Activated CD8-positive, alpha-beta memory T cell treated with anti-CD3 and anti-CD28 coated beads for 48 hours (primary cell): ENCODE results near the gene PANK3.

Experiments used
- DNase-seq, 3 experiments: peaks; one replicate each; pipeline ENCODE4 v3.0.0-alpha.2; 2020; ENCODE audit warnings: low read depth in 2 of 3, low spot score in 2 of 3

The PANK3 gene

DNA sequence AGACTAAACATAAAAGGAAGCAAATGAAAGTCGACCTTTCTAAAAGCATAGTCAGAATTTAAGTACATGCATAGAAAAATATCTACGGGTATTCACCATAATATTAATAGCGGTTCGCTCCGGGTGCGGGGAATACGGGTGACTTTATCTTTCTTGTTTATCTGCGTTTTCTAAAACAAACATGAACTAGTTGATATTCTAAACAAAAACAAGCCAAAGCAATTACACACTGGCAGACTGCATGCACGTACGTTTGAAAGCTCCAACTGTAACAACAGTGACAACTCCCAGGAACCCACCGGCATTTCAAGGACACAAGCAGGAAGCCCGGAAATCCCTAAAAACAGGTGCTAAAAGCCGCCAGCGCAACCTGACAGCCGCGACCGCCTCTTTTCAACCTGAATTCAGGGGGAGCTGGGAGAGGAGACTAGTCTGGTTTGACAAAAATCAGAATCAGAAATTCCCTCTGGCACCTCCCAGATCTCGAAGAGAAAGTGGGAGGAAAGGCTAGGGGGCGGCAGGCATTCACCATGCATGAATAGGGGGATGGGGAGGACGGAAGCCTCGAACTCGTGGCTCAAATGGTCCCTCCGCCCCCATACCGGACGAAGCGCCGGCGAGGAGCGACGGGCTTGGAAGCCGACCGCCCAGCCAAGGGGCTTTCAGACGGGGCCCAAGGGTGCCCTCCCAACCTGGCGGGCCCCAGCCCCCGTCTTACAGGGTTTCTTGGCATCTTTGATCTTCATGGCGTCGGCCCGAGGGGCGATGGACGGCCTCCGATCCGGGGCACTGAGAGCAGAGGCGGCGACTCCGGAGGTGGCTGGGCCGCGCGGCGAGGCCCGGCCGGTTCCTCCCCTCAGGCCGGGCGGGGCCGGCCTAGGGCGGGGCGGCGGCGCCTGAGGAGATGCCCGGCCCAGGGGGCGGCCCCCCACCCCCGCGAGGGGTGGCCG lies at the start of gene PANK3:
Gene PANK3 (minus strand): TSS at position 831 of the 950 bp plus-strand sequence. CDS start 85 bp downstream, at position 746.
- peak in 2 of 3 experiments; percentile 31 to 39 for DNase-seq

DNA sequence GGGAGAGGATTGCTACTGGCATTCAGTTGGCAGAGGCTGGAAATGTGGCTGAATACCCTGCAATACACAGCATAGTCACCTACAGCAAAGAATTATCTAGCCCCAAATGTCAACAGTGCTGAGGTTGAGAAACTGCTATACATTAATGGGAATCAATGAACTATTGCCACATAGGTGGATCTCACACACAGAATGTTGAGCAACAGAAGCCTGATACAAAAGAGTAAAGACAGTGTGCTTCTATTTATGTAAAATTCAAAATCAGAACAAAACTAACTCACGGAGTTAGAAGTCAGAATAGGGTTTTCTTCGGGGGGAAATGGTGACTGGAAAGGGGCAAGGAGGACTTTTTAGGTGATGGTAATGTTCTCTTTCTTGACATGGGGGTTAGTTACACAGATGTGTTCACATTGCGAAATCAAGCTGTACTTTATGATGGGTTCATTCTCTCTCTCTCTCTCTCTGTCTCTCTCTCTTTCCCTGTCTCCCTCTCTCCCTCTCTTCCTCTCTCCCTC lies 45.7 kb upstream of the PANK3 start:
- no peak for DNase-seq

DNA sequence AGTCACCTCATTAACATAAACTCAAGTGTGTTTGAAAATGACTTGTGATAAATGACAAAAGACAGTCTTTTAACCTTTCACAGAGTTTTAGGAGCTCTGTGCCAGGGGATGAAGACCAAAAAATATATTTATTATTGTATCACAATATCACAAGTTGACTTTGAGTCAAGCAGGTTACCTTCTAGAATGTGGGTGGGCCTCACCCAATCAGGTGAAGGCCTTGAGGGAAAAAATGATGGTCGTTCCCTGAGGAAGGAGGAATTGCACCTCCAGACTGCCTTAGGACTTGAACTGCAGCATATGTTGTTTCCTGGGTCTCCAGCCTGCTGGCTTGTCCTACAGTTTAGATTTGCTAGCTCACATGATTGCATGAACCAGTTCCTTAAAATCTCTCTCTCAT lies 41.6 kb upstream of the PANK3 start:
- no peak for DNase-seq

DNA sequence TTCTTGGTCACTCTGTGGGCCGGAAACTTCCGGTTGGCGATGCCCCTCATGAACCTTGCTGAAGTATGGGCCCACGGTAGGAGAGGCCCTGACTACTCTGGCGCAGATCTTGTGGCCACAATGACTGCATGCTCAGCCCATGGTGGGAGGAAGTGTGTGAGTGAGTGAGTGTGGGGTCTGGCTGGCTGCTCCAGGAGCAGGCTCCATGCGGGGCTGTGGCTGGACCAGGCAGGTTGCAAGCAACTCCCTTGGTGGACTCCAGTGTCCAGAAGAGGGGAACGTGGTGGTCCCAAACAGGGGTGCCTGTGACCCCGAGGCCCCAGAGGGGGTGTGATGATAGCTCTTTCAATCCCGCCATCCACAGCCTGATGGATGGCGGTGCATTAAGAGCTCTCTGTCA lies 35.5 kb upstream of the PANK3 start:
- no peak for DNase-seq

DNA sequence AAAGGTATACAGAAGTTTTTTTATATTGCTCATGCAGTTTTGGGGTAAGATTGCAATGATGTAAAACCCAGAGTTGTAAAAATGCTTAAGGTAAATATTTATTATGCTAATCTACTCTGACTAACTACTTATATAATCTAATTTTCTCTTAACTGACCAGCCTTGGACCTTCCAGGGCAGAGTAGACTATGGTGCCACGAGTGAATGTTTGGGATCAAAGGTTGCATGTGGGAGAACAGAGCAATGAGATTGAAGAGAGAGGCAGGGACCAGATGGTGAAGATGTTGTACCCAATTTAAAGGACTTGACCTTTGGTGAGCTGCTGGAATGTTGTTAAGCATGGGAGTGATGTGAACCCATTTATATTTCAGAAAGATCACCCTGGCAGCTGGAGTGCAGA lies 34.8 kb upstream of the PANK3 start:
- DNase-seq: no peak

DNA sequence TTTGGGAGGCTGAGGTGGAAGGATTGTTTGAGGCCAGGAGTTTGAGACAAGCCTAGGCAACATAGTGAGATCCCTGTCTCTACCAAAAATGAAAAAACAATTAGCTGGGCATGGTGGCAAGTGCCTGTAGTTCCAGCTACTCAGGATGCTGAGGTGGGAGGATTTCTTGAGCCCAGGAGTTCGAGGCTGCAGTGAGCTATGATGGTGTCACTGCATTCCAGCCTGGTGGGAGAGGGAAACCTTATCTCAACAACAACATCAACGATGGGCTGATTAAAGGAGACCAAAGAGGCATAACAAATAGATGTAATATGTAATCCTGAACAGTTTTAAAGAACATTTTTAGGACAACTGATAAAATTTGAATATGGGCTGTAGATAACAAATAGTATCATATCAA lies 34.2 kb upstream of the PANK3 start:
- DNase-seq: no peak

DNA sequence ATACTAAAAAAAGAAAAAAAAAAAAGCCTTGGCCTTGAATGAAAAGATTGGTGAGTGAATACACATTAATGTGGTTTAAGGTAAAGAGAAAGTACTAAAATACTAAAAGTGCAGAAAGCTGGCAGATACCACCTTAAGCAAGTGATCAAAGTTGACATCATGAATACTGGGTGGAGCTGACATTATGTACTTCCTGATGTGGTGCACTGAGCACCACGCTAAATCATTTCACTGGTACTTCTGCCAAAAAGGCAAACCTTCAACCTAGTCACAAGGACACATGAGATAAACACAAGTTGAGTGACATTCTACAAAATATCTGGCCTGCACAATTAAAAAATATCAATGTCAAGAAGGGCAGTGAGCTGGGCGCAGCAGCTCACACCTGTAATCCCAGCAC lies 33.8 kb upstream of the PANK3 start:
- no peak for DNase-seq

DNA sequence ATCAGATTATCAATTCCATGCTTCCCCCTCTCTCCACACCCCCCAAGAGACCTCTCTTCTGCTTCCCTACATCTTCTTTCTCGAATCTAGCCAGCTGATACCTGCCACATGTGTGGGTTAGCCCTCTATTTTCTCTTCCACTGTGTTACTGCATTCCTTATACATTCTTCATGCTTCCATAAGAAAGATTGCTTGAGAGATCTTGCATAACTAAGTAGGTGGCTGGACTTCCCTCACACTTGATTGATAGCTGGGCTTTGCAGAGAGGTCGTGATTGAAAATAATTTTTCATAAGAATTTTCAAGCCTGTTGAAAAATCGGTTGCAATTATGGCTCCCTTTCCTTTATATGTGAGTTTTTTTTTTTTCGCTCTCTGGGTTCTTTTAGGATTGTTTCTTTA lies 33.0 kb upstream of the PANK3 start:
- no peak for DNase-seq

DNA sequence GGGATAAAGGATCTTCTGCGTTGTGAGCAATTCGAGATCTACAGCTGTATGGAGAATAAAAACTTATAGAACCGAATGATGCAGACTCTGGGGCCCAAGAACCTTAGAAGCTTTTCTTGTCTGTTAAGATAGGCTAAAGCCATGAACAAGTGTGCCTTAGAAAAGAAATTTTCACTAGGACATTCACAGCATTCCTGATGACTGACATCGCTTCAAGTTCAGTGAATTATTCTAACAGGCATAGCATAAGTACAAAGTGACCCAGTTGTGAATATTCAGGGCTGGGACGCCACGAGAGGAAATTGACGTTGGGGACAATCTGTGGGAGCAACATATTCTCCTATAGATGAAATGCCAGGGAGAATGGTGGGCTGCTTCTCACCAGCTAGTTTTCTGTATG lies 32.0 kb upstream of the PANK3 start:
- no peak for DNase-seq

DNA sequence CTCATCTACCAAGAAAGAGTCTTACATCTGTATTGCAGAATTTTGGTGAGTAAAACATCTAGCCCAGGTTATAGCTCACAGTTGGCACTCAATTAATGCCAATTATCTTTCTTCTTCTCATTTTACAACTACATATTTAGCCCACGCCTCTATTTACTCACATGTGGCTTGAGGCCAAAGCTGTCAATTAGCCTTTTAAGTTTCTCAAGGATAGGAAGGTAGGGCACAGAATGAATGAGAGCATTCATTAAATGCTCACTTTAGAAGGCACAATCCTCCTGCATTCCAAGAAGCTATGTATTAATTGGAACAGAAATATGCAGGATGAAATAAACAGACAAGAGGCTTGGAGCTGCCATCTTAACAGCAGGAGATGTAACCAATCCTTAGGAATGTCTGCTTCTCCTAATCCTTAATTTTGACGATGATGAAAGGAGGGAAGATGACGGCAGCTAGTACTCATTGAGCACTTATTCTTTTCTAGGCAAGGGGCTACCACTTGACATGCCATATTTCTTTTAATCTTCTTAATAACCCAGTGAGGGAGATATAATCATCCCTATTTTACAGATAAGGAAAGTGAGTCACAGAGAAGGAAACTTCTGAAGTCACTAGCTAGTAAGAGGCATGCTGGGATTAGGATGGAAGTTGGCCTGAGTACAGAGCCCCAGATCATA lies 30.8 kb upstream of the PANK3 start:
- no peak for DNase-seq

DNA sequence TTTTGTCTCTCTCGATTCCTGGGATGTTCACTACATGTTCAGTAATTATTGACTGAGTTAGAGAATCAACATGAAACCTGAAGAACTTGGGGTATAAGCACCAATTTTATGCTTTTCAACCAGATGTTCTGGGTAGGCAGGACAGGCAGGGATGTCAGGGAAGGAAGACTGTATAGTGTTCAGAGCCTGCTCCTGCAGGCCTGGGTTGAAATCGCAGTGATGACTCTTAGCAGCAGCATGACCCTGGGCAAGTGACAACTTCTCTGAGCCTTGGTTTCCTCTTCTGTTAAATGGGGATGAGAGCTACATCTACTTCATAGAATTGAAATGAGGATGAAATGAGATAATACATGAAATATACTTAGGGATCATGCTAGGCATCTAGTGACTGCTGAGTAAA lies 29.7 kb upstream of the PANK3 start:
- no peak for DNase-seq

DNA sequence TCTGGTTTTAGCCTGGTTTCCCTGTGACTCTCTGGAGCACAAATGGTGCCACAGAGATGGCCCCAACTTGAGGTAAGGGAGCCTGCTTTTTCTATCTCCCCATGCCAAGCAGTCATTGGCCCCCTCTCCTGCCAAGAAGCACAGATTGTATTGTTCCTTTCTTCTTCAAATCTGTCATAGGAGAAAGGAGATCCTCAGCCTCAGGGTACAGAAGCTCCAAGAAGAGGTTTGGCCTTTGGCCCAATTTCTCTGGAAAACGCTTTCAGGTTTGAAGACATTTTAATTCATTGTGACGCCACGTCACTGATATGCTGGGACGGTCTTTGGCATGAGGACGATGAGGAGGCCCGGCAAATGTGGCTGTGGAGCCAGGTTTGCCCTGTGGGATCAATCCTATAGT lies 29.2 kb upstream of the PANK3 start:
- DNase-seq: no peak

DNA sequence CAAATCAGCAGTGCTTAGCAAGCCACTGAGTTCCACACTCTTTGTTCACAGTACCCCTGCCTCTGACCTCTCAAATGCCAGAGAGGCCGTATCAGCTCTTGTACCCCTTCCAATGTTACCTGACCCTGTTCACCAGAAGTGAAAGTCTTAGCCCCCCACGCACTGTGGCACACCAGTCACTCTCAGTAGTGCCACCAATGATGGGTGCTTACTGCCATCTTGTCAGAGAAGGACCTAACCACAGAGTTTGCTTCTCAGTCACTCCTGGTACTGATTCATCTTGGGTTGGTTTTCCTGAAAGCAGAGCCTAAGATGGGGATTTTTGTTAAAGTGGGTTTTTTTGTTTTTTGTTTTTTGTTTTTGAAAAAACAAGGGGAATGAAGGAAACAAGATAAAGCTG lies 28.8 kb upstream of the PANK3 start:
- DNase-seq: peak in 2 of 3 experiments; percentile 19 to 36

DNA sequence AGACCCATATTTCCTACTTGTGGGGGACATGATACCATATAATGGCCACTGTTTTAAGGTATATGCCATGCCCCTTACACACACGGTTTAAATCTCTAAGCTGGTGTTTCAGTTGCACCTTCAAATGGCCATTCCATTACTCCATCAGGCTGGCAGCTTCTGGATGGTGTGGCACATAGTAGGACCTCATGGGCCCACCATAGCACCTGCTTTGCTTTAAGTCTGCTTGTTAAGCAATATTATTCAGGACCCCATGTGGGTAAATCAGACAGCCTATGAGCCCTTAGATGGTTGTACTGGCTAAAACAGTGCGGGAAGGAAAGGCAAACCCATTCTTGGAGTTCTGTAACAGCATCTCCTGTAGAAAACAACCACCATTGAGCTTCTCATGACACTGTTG lies 27.4 kb upstream of the PANK3 start:
- no peak for DNase-seq

DNA sequence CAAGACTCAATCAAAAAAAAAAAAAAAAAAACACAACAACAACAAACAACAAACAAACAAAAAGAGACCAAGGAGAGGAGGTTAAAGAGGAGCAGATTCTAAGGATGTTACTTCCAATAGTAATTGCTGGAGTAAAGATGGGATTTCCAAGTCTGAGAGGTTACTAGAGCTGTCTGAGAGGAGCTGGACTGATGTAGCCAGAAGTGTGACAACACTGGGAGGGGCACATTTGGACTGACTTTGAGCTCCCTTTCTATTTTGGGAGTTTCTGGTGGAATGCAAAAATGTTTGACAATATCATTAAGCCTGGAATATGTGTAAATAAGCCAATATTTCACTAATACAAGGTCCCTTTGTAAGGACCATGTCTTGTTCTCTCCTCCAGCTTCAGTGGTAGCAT lies 25.3 kb upstream of the PANK3 start:
- no peak for DNase-seq

DNA sequence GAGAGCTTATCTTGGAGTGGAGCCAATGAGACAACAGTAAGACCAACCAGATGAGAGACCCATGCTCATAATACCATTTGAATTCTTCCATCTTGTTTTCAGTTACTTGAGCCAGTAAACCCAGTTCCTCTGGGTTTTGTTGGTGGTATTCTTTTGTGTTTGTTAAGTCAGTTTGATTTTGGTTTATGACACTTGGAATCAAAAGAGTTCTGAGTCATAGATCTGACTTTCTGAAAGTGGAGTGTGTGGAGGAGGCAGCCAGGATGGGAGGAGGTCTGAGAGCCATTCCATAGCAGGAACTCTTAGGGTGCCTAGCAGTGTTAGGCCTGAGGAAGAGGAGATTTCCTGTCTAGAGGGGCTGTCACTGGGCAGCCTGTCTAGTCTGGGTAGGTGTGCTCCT lies 24.6 kb upstream of the PANK3 start:
- DNase-seq: no peak

DNA sequence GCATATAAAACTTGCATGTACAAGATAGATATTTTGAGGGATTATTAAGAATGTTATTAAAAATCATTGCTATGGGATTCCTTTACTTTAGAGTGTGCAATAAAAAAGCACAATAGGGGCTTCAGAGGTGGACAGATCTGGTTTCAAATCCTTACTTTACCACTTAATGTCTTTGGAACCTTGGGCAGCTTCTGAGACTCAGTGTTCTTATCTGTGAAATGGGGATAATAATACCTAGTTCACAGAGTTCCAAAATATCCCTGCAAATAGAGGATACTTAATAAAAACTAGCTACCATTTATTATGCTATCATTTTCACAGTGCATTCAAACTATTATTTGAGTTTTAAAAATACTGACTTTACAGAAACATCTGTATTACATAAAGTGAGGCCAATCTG lies 23.3 kb upstream of the PANK3 start:
- DNase-seq: no peak

DNA sequence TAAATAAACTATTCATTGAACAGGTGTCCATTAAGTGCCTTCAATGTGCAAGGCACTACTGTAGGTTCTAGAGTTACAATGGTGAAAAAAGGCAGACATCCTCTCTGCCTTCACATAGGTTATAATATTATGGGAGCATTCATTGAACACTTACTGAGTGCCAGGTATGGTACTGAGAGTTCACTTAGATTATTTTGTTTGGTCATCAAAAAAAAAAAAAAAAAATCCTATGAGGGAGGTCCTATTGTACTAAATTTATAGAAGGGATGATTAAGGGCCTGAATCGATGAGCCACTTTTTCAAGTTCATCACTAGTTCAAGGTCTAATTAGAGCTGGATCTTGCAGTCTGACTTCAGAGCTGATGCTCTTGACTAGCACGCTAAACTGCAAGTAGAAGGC lies 22.8 kb upstream of the PANK3 start:
- no peak for DNase-seq

DNA sequence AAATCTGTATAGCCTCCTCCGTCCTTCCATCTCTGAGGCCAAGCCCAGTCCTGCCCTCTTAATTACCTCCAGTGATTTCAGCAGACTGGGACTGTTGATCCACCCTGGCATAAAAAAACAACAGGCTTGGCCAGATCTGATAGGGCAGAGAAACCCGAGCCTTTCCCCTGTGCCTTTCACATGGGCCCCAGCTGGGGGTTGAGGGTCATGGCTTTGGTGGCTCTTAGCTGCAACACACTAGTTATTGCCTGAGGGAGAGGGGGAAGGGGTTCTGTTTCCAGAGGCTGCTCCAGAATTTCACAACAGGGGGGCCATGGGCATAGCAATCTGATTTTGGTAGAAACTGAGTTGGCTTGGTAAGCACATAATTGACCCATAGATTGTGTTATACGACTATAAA lies 21.2 kb upstream of the PANK3 start:
- no peak for DNase-seq

DNA sequence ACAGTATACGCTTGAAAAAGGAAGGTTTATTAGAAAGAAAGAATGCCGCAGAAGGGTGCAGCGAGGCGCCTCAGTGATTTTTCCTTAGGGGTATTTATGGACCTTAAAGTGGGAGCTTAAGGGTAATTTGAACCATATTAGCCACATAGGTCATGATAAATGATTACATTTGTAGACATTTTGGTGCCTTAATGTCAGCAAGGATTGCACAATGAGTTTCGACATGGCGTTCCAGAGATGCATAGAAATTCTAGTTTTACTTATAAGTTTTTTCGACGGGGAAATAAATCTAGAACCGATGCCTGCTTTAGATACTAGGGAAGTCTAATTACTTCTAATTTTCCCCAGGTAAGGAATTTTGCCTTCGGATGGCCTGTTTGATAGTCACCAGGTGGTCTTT lies 20.7 kb upstream of the PANK3 start:
- no peak for DNase-seq

DNA sequence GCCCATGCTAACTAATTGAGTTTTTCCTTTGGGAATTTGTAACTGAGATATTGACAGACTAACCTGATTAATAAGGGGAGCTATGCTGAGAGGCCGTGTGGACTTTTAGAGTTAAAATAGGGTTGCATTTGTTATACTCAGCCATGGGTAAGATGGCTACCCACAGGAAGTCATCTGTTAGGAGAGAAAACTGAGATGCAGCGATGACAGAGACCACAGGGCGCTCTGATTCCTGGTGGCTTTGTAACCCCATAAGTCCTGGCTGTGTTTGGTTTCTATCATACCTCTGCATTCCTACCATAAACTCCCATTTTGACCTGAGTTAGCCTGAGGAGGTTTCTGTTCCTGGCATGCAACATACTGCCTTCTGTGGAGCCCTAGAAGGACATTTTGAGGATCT lies 19.5 kb upstream of the PANK3 start:
- DNase-seq: no peak

DNA sequence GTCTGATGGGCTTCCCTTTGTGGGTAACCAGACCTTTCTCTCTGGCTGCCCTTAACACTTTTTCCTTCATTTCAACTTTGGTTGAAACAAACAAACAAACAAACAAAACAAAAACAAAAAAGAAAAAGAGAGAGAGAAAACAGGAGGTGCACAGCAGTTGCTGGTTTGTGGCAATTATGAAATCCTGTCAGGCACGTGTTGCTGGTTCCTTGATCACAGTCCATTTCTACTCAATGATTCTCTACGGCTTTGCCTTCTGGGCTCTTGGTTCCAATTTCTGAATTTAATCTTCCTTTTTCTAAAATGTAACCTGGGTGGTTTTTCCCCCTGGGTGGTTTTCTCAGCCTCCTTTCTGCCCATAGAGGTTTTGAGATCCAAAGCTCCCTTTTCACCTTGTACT lies 17.8 kb upstream of the PANK3 start:
- no peak for DNase-seq
